ENCODE results near the gene ELF2. TPM values are rescaled to one million over a fixed set of nuclear protein-coding genes. Genes with fewer than 3 reads are reported as not detected.
"Not testable (repeated sequence)": the region's sequence is repeated elsewhere in the genome, so short reads cannot be mapped to it uniquely, and the experiment has no call there.

ELF2 gene
- total RNA-seq, 1 donor from 2014 or later, result 48.0 TPM

- DNase-seq (ENCODE audit: low read depth), result no peak
Measured at GRCh38 chr4:139020384-139020783, 156.6 kb downstream of the ELF2 start.

GRCh38 chr4:139018971-139019758, 157.9 kb downstream of the ELF2 start:
- DNase-seq (ENCODE audit: low read depth), result no peak

GRCh38 chr4:139018501-139018900, 158.5 kb downstream of the ELF2 start:
- peak; percentile 49 for DNase-seq (ENCODE audit: low read depth)

GRCh38 chr4:139017861-139018260, 159.2 kb downstream of the ELF2 start:
- DNase-seq (ENCODE audit: low read depth), result no peak

- DNase-seq (ENCODE audit: low read depth), result no peak
Measured at GRCh38 chr4:139015948-139016471, 161.0 kb downstream of the ELF2 start.

- DNase-seq (ENCODE audit: low read depth), result peak; percentile 82
Measured at GRCh38 chr4:139015269-139015947, 161.6 kb downstream of the ELF2 start, which contains the start of gene NOCT. TSS of gene NOCT (plus strand) at chr4:139015781. CDS start at chr4:139015982, 201 bp downstream.

- peak; percentile 99 for DNase-seq (ENCODE audit: low read depth)
Measured at GRCh38 chr4:139014371-139015268, 162.4 kb downstream of the ELF2 start.

- no peak for DNase-seq (ENCODE audit: low read depth)
Measured at GRCh38 chr4:139011225-139011950, 165.6 kb downstream of the ELF2 start.

- DNase-seq (ENCODE audit: low read depth), result no peak
Measured at GRCh38 chr4:139009702-139010101, 167.3 kb downstream of the ELF2 start.

GRCh38 chr4:139008278-139008677, 168.7 kb downstream of the ELF2 start:
- not testable (repeated sequence) for DNase-seq (ENCODE audit: low read depth)

GRCh38 chr4:139007640-139008039, 169.4 kb downstream of the ELF2 start:
- DNase-seq (ENCODE audit: low read depth), result no peak

Other genes with a start within 250 kb of the ELF2 start
- 25.8 and 62.0 TPM in 2 replicates for gene NOCT, start 161.4 kb downstream of the ELF2 start, total RNA-seq
- gene MGARP, start 103.0 kb upstream of the ELF2 start, total RNA-seq, result 2.3 and 2.6 TPM in 2 replicates
- 34.2 and 58.0 TPM in 2 replicates for gene NAA15, start 124.3 kb upstream of the ELF2 start, total RNA-seq
- 36.4 and 42.2 TPM in 2 replicates for gene NDUFC1, start 125.3 kb upstream of the ELF2 start, total RNA-seq